ENCODE data around the gene IFT81.

IFT81 gene

GRCh38 chr12:110266381-110266960, 142.3 kb downstream of the IFT81 start:
- DNase-seq = no peak
- intact Hi-C loops (cut with DNase I) = no loop called here

GRCh38 chr12:110266980-110267620, 142.9 kb downstream of the IFT81 start:
- no peak for DNase-seq
- intact Hi-C loops (cut with DNase I) = no loop called here
